ENCODE measurements around the gene NXPH1.

The NXPH1 gene

DNA sequence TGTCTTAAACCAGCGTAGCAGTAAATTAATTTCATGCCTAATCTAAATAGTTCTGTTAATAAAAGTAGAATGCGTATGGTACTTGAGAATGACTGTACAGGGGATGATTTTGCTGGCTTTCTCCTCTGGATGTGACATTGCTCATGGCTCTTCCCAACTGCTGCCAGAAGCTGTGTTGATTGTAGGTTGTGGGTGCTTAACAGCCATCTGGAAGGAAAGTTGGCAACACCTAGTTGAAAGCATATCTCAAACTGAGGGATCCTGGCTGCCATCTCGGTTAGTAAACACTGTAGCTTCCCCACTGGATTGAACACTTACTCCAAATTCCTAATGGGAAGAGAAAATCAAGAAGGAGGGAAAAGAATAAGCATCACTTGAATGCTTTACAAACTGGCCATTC is 130.9 kb downstream of the NXPH1 start:
- TF ChIP-seq, protein P1, sequence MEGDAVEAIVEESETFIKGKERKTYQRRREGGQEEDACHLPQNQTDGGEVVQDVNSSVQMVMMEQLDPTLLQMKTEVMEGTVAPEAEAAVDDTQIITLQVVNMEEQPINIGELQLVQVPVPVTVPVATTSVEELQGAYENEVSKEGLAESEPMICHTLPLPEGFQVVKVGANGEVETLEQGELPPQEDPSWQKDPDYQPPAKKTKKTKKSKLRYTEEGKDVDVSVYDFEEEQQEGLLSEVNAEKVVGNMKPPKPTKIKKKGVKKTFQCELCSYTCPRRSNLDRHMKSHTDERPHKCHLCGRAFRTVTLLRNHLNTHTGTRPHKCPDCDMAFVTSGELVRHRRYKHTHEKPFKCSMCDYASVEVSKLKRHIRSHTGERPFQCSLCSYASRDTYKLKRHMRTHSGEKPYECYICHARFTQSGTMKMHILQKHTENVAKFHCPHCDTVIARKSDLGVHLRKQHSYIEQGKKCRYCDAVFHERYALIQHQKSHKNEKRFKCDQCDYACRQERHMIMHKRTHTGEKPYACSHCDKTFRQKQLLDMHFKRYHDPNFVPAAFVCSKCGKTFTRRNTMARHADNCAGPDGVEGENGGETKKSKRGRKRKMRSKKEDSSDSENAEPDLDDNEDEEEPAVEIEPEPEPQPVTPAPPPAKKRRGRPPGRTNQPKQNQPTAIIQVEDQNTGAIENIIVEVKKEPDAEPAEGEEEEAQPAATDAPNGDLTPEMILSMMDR (conservative IDR thresholded peaks at IDR 0.05; ENCODE audit: low read depth, low read length): no peak
- DNase-seq (ENCODE audit: low read depth): no peak
- H3K4me3 ChIP-seq (ENCODE audit: low read length): no peak overlapping the region

DNA sequence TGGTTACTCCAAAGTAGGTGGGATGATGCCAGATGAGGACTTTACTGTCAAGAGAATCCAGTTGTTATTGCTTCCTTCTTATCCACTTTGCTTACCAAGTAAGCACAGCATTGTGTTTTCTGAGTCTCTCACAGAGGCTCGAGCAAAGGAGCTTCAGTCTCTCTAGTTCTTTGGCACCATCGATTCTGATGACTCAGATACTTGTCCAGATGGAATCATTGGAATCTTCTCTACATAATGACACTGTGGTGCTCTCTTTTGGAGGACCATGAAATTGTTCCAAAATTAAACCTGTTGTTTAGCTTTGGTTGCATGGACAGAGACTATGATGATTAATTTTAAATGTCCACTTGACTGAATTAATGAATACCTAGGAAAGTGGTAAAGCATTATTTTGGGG is 132.6 kb downstream of the NXPH1 start:
- no peak for DNase-seq (ENCODE audit: low read depth)
- H3K4me3 ChIP-seq (ENCODE audit: low read length): no peak overlapping the region
- TF ChIP-seq, protein P1 (conservative IDR thresholded peaks at IDR 0.05; ENCODE audit: low read depth, low read length): no peak

DNA sequence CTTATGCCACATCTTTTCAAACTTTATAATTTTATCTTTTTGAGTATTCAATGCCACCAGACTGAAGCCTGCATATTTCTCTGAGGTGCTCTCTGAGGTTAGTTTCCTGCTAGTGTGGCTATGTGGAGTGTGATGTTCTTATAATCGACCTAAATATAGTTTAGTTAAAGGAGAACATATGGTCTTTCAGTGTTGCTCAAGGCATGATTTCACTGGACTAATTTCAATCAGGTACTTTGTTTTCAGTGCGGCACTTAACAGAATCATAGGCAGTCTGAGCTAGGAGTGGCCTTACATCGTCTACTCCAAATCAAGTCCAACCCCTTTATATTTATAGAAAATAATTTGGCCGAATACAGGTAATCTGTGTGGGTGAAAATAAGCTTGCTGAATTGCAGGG is 134.2 kb downstream of the NXPH1 start:
- no peak overlapping the region for H3K4me3 ChIP-seq (ENCODE audit: low read length)
- DNase-seq (ENCODE audit: low read depth): no peak
- TF ChIP-seq, protein P1 (conservative IDR thresholded peaks at IDR 0.05; ENCODE audit: low read depth, low read length): no peak

DNA sequence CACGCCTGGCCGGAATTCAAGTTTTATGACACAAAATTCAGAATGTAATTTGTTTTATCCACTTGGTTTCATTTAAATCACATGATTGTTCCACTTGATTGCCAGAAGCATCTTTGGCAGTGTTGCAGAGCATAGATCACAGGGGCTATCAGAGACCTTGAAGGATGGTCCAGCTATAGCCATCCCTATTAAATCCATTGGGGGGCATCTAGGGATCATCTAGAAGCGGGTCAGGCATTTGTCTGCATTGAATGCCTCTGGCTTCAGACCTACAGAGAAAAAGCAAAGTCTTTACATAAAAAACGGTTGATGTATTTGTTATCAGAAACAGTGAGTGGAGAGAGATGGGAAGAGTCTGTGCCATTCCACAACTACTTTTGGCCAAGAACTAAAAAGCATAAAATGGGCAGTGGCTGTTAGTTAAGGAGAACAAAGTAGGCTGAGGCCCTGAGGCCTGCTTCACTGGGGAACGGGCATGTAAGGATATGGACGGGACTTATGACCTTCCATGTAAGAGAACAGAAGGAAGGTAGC is 146.3 kb downstream of the NXPH1 start:
- no peak for DNase-seq (ENCODE audit: low read depth)
- H3K4me3 ChIP-seq (ENCODE audit: low read length): no peak overlapping the region
- TF ChIP-seq, protein P1 (conservative IDR thresholded peaks at IDR 0.05; ENCODE audit: low read depth, low read length): no peak

DNA sequence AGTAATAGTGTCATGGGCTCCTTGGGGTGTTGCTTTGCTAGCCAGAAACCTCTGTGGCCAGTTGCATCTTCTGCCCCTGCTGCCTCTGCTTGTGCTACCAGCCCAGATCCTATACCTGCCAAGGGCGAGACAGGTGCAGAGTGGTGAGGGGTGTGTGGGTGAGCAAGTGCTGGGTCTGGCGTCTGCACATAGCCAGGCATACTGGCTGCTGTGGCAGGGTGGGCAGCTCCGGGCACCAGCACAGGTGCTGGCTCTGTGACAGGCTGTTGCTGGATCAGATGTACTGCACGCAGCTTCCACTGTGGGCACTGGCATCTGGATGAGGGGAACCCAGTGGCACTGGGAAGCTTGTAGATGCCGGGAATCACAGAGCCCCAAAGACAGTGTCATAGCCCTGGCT is 148.4 kb downstream of the NXPH1 start:
- no peak for DNase-seq (ENCODE audit: low read depth)
- TF ChIP-seq, protein P1 (conservative IDR thresholded peaks at IDR 0.05; ENCODE audit: low read depth, low read length): no peak
- no peak overlapping the region for H3K4me3 ChIP-seq (ENCODE audit: low read length)

DNA sequence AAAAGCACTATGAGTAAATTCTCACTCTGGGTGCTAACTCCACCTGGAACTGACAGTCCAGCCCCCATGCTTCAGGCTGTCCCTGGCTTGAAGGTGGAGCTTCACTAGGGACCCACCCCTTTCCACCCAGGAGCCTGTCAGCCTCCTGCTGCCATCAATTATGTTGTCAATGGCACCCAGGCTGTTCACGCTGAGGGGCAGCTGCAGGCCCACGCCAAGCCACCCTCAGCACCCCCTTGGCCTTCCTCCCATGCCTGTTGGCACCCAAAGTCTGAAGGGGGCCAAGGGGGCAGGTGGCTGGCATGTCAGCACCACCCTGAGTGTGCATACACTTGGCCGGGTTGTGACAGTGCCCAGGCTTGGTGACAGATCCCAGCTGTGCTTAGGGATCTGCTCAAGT is 149.3 kb downstream of the NXPH1 start:
- H3K4me3 ChIP-seq (ENCODE audit: low read length): no peak overlapping the region
- DNase-seq (ENCODE audit: low read depth): no peak
- TF ChIP-seq, protein P1 (conservative IDR thresholded peaks at IDR 0.05; ENCODE audit: low read depth, low read length): no peak

DNA sequence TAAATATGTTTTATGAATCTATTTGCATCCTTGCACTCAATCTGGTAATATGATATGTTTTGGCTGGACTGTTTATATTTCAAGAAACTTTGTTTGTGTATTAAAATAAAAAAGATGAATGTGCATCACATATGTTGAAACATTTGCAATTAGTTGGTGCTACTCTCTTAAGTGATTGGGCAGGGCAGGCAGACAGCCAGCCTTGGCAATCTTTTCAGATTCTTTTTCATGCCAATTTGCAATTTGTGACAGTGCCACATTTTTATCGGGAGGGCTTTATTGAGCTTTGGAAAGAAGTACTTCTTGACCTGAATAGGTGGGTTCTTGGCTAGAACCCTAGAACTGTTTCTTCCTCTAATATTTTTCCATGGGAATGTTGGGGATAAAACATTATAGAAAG is 152.2 kb downstream of the NXPH1 start:
- DNase-seq (ENCODE audit: low read depth): no peak
- no peak overlapping the region for H3K4me3 ChIP-seq (ENCODE audit: low read length)
- TF ChIP-seq, protein P1 (conservative IDR thresholded peaks at IDR 0.05; ENCODE audit: low read depth, low read length): no peak

All from retinal pigment epithelial cell (primary cell).